K562 (cell line): ENCODE results near the gene GSTA5.

Experiments
- ARID4B ChIP-seq: sonication (generic); formaldehyde crosslinking; IDR thresholded peaks from 2 replicates; pipeline ENCODE4 v1.8.0; 2022; ENCODE audit warnings: mild to moderate bottlenecking, missing genetic modification reagents
- CBX5 ChIP-seq: IDR thresholded peaks from 2 replicates; pipeline ENCODE4 v1.6.1; 2014; ENCODE audit warnings: low read depth, borderline replicate concordance
- EZH2 ChIP-seq: IDR thresholded peaks from 2 replicates; pipeline ENCODE4 v1.6.1; 2012; ENCODE audit warnings: low read depth, mild to moderate bottlenecking, inconsistent platforms, low read length, borderline replicate concordance
- GTF2F1 ChIP-seq: IDR thresholded peaks from 2 replicates; pipeline ENCODE4 v1.6.1; 2011; ENCODE audit warnings: low read depth, low read length, improper control_type of control experiment
- KDM1A ChIP-seq, 2 experiments: fragments of 450-650 bp; IDR thresholded peaks; 2 replicates each; pipeline ENCODE4 v1.6.1; 2016; ENCODE audit warnings: mild to moderate bottlenecking in 2 of 2
- MEIS2 ChIP-seq: fragments of 450-650 bp; IDR thresholded peaks from 2 replicates; pipeline ENCODE4 v1.6.1; 2014; ENCODE audit warnings: mild to moderate bottlenecking; ENCODE audit not compliant: partially characterized antibody
- PATZ1 ChIP-seq: fragments of 250-450 bp; sonication (Bioruptor Pico); IDR thresholded peaks from 2 replicates; pipeline ENCODE4 v1.5.0; 2020; ENCODE audit warnings: mild to moderate bottlenecking, borderline replicate concordance
- REST ChIP-seq, 2 experiments: fragments of 450-650 bp; formaldehyde crosslinking in 1 of 2; IDR thresholded peaks; 2 replicates each; pipeline versions ENCODE4 v1.4.0 to v1.6.1; 2014 to 2020; ENCODE audit warnings: mild to moderate bottlenecking in 2 of 2, borderline replicate concordance in 1 of 2, low read depth in 1 of 2
- ZNF184 ChIP-seq: sonication (generic); formaldehyde crosslinking; IDR thresholded peaks from 2 replicates; pipeline ENCODE4 v1.5.0; 2020; ENCODE audit warnings: missing genetic modification reagents
- ZNF232 ChIP-seq: sonication (generic); formaldehyde crosslinking; IDR thresholded peaks from 2 replicates; pipeline ENCODE4 v1.8.0; 2022; ENCODE audit warnings: mild to moderate bottlenecking, missing genetic modification reagents

- no peak for TF ChIP-seq MEIS2
- no peak for TF ChIP-seq ARID4B (CRISPR knock-in tag)
- no peak for TF ChIP-seq CBX5
- TF ChIP-seq PATZ1 (CRISPR knock-in tag): no peak
- TF ChIP-seq ZNF232: no peak
- TF ChIP-seq KDM1A (IDR thresholded peaks at IDR 0.05): no peak
- no peak for TF ChIP-seq ZNF184 (CRISPR knock-in tag)
- no peak for TF ChIP-seq EZH2
- TF ChIP-seq GTF2F1: no peak
- TF ChIP-seq REST (IDR thresholded peaks at IDR 0.05; ENCODE audit: borderline replicate concordance): no peak
- no peak for TF ChIP-seq REST (CRISPR knock-in tag; IDR thresholded peaks at IDR 0.05; ENCODE audit: low read depth)
Observed at GRCh38 chr6:52790861-52791260, 49.8 kb downstream of the GSTA5 start.
